Uterus (tissue), 2 donors: ENCODE measurements around the gene C1orf159.
"Not testable (repeated sequence)": the region's sequence is repeated elsewhere in the genome, so short reads cannot be mapped to it uniquely, and the experiment has no call there.

Source experiments
- POLR2A ChIP-seq, 2 donors: fragments of 450-650 bp; IDR thresholded peaks; one replicate each; pipeline ENCODE4 v1.6.1; 2016; ENCODE audit warnings: antibody characterized with exemption in 2 of 2, mild to moderate bottlenecking in 1 of 2, moderate library complexity in 1 of 2
- TF ChIP-seq, protein P1 (sequence below), 4 experiments: fragments of 200-600 bp in 2 of 4; fragments of 450-650 bp in 2 of 4; sonication (generic) in 2 of 4; IDR thresholded peaks; one replicate each; pipeline ENCODE4 v1.5.1; 2016 to 2019; ENCODE audit warnings: antibody characterized with exemption in 4 of 4, mild to moderate bottlenecking in 2 of 4, moderate library complexity in 1 of 4

DNA sequence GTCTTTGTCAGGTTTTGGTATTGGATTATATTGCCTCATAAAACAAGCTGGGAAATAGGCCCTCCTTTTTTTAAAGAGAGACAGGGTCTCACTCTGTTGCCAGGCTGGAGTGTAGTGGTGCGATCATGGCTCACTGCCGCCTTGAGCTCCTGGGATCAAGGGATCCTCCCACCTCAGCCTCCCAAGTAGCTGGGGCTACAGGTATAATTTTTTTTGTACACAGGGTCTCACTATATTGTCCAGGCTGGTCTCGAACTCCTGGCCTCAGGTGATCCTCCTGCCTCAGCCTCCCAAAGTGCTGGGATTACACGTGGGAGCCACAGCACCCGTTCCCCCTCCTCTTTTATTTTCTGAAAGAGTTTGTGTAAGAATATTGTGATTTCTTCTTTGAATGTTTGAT, 19.8 kb downstream of the C1orf159 start:
- TF ChIP-seq, protein P1, sequence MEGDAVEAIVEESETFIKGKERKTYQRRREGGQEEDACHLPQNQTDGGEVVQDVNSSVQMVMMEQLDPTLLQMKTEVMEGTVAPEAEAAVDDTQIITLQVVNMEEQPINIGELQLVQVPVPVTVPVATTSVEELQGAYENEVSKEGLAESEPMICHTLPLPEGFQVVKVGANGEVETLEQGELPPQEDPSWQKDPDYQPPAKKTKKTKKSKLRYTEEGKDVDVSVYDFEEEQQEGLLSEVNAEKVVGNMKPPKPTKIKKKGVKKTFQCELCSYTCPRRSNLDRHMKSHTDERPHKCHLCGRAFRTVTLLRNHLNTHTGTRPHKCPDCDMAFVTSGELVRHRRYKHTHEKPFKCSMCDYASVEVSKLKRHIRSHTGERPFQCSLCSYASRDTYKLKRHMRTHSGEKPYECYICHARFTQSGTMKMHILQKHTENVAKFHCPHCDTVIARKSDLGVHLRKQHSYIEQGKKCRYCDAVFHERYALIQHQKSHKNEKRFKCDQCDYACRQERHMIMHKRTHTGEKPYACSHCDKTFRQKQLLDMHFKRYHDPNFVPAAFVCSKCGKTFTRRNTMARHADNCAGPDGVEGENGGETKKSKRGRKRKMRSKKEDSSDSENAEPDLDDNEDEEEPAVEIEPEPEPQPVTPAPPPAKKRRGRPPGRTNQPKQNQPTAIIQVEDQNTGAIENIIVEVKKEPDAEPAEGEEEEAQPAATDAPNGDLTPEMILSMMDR (IDR thresholded peaks at IDR 0.05), result not testable (repeated sequence)
- not testable (repeated sequence) for TF ChIP-seq POLR2A (IDR thresholded peaks at IDR 0.05)
